Karpas-422 (cell line): ENCODE data around the gene TPK1. TPM values are rescaled to one million over a fixed set of nuclear protein-coding genes. Genes with fewer than 3 reads are reported as not detected.

ENCODE experiments used
- DNase-seq: peaks from one replicate; pipeline ENCODE4 v3.0.0-alpha.2; 2015
- H2AFZ ChIP-seq: fragments of 200-600 bp; sonication (generic); 2 replicates; pipeline ENCODE4 v1.6.1; 2014; ENCODE audit warnings: antibody characterized with exemption, low read length, mixed read lengths
- H3K27ac ChIP-seq: fragments of 200-600 bp; sonication (generic); 2 replicates; pipeline ENCODE4 v1.5.1; 2014; ENCODE audit warnings: mild to moderate bottlenecking, low read length, moderate library complexity
- H3K27me3 ChIP-seq: fragments of 200-600 bp; sonication (generic); 2 replicates; pipeline ENCODE4 v1.6.1; 2014; ENCODE audit warnings: low read length, mixed read lengths
- H3K36me3 ChIP-seq: fragments of 200-600 bp; sonication (generic); 2 replicates; pipeline ENCODE4 v1.6.1; 2014; ENCODE audit warnings: low read length, mixed read lengths; ENCODE audit not compliant: insufficient read depth
- H3K4me1 ChIP-seq: fragments of 200-600 bp; sonication (generic); 2 replicates; pipeline ENCODE4 v1.6.1; 2014; ENCODE audit warnings: mild to moderate bottlenecking, low read length, mixed read lengths
- H3K4me2 ChIP-seq: fragments of 200-600 bp; sonication (generic); 2 replicates; pipeline ENCODE4 v1.6.1; 2014; ENCODE audit warnings: low read length, low read depth, mild to moderate bottlenecking; ENCODE audit not compliant: poor library complexity, severe bottlenecking
- H3K4me3 ChIP-seq: fragments of 200-600 bp; sonication (generic); 2 replicates; pipeline ENCODE4 v1.5.1; 2014; ENCODE audit warnings: mild to moderate bottlenecking, antibody characterized with exemption, low read length, mixed read lengths
- H3K79me2 ChIP-seq: fragments of 200-600 bp; sonication (generic); 2 replicates; pipeline ENCODE4 v1.6.1; 2014; ENCODE audit warnings: mild to moderate bottlenecking, low read length, mixed read lengths
- H3K9ac ChIP-seq: fragments of 200-600 bp; sonication (generic); 2 replicates; pipeline ENCODE4 v1.6.0; 2014; ENCODE audit warnings: low read length
- H3K9me2 ChIP-seq: fragments of 200-600 bp; sonication (generic), shearing (Covaris generic); replicated peaks from 2 replicates; pipeline ENCODE4 v1.6.0; 2014; ENCODE audit warnings: mild to moderate bottlenecking, low read length, moderate library complexity; ENCODE audit not compliant: insufficient read depth
- H3K9me3 ChIP-seq: fragments of 300-700, 200-600 bp; sonication (generic); 2 replicates; pipeline ENCODE4 v1.6.1; 2014; ENCODE audit warnings: low read length, mixed read lengths
- H4K20me1 ChIP-seq: fragments of 200-600 bp; sonication (generic); 2 replicates; pipeline ENCODE4 v1.6.1; 2014; ENCODE audit warnings: mild to moderate bottlenecking, antibody characterized with exemption, low read length, low read depth; ENCODE audit not compliant: insufficient read depth
- total RNA-seq: library from RNA; depleted of rRNA; stranded (reverse); fragments of >200 nt; shearing (Covaris generic); gene quantifications from 2 replicates; pipeline ENCODE4 v1.2.3, GENCODE V29; 2014; ENCODE audit warnings: low replicate concordance

TPK1 gene
- total RNA-seq, 1 experiment from 2014 or later = 11.5 TPM

- H3K4me1 ChIP-seq = peaks cover 17% of the 10 kb centered on the region
- no peaks in the 10 kb centered on the region for H3K9me2 ChIP-seq
- peak overlapping the region; percentile 77 for H3K9ac ChIP-seq
- no peaks in the 10 kb centered on the region for H3K9me3 ChIP-seq
- no peaks in the 10 kb centered on the region for H4K20me1 ChIP-seq
- peak overlapping the region; percentile 94 for H2AFZ ChIP-seq
- H3K27me3 ChIP-seq = no peaks in the 10 kb centered on the region
- H3K4me3 ChIP-seq = peak overlapping the region; percentile 71
- H3K27ac ChIP-seq = peak overlapping the region; percentile 45; the same call in 1 of the 2 replicates
- peak; percentile 80 for DNase-seq
- no peaks in the 10 kb centered on the region for H3K79me2 ChIP-seq
- no peaks in the 10 kb centered on the region for H3K36me3 ChIP-seq
- H3K4me2 ChIP-seq = peak overlapping the region; percentile 92
These were observed 1.2 kb downstream of the TPK1 start for GRCh38 chr7:144834641-144835144.

- H3K9ac ChIP-seq = no peak overlapping the region
- no peaks in the 10 kb centered on the region for H3K9me2 ChIP-seq
- H3K4me1 ChIP-seq = peaks cover 14% of the 10 kb centered on the region
- H3K36me3 ChIP-seq = no peaks in the 10 kb centered on the region
- H3K27me3 ChIP-seq = no peaks in the 10 kb centered on the region
- no peak overlapping the region for H3K4me2 ChIP-seq
- H2AFZ ChIP-seq = no peak overlapping the region
- H3K27ac ChIP-seq = no peak overlapping the region
- no peaks in the 10 kb centered on the region for H3K79me2 ChIP-seq
- no peak overlapping the region for H3K4me3 ChIP-seq
- no peaks in the 10 kb centered on the region for H4K20me1 ChIP-seq
- H3K9me3 ChIP-seq = no peaks in the 10 kb centered on the region
- no peak for DNase-seq
These were observed 5.0 kb downstream of the TPK1 start for GRCh38 chr7:144830811-144831210.

GRCh38 chr7:144830024-144830785 lies 5.6 kb downstream of the TPK1 start:
- no peak overlapping the region for H2AFZ ChIP-seq
- H4K20me1 ChIP-seq = no peaks in the 10 kb centered on the region
- H3K4me3 ChIP-seq = no peak overlapping the region
- H3K36me3 ChIP-seq = no peaks in the 10 kb centered on the region
- no peak overlapping the region for H3K4me2 ChIP-seq
- H3K9me2 ChIP-seq = no peaks in the 10 kb centered on the region
- H3K9me3 ChIP-seq = no peaks in the 10 kb centered on the region
- DNase-seq = no peak
- H3K27ac ChIP-seq = no peak overlapping the region
- H3K79me2 ChIP-seq = no peaks in the 10 kb centered on the region
- H3K27me3 ChIP-seq = no peaks in the 10 kb centered on the region
- no peak overlapping the region for H3K9ac ChIP-seq
- H3K4me1 ChIP-seq = peaks cover 20% of the 10 kb centered on the region

GRCh38 chr7:144827621-144828020 lies 8.2 kb downstream of the TPK1 start:
- Histone ChIP-seq H3K9me2 (no peaks in the 10 kb centered on the region), H3K79me2 (no peaks in the 10 kb centered on the region), H3K27me3 (no peaks in the 10 kb centered on the region), H3K9ac (no peak overlapping the region), H3K4me2 (no peak overlapping the region), H3K27ac (no peak overlapping the region), H2AFZ (no peak overlapping the region), H4K20me1 (no peaks in the 10 kb centered on the region), H3K9me3 (no peaks in the 10 kb centered on the region), H3K4me3 (no peak overlapping the region), H3K4me1 (peaks cover 14% of the 10 kb centered on the region), H3K36me3 (no peaks in the 10 kb centered on the region)
- DNase-seq = no peak

GRCh38 chr7:144826208-144826607 lies 9.6 kb downstream of the TPK1 start:
- Histone ChIP-seq H3K27ac (no peak overlapping the region), H3K4me3 (no peak overlapping the region), H3K36me3 (no peaks in the 10 kb centered on the region), H3K9ac (no peak overlapping the region), H3K4me2 (no peak overlapping the region), H3K4me1 (peaks cover 14% of the 10 kb centered on the region), H2AFZ (no peak overlapping the region), H4K20me1 (no peaks in the 10 kb centered on the region), H3K9me2 (no peaks in the 10 kb centered on the region), H3K9me3 (no peaks in the 10 kb centered on the region), H3K79me2 (no peaks in the 10 kb centered on the region), H3K27me3 (no peaks in the 10 kb centered on the region)
- DNase-seq = no peak

GRCh38 chr7:144824360-144824759 lies 11.5 kb downstream of the TPK1 start:
- Histone ChIP-seq H4K20me1 (no peaks in the 10 kb centered on the region), H3K36me3 (no peaks in the 10 kb centered on the region), H3K27me3 (no peaks in the 10 kb centered on the region), H3K9ac (no peak overlapping the region), H3K79me2 (no peaks in the 10 kb centered on the region), H3K27ac (no peak overlapping the region), H3K9me2 (no peaks in the 10 kb centered on the region), H3K4me3 (no peak overlapping the region), H3K4me1 (peaks cover 14% of the 10 kb centered on the region), H3K4me2 (no peak overlapping the region), H3K9me3 (no peaks in the 10 kb centered on the region), H2AFZ (no peak overlapping the region)
- no peak for DNase-seq

- Histone ChIP-seq H3K4me3 (no peak overlapping the region), H2AFZ (no peak overlapping the region), H4K20me1 (no peaks in the 10 kb centered on the region), H3K79me2 (no peaks in the 10 kb centered on the region), H3K27me3 (no peaks in the 10 kb centered on the region), H3K36me3 (no peaks in the 10 kb centered on the region), H3K9me2 (no peaks in the 10 kb centered on the region), H3K9ac (no peak overlapping the region), H3K4me1 (peaks cover 14% of the 10 kb centered on the region), H3K9me3 (no peaks in the 10 kb centered on the region), H3K4me2 (no peak overlapping the region), H3K27ac (no peak overlapping the region)
- DNase-seq = no peak
These were observed 13.6 kb downstream of the TPK1 start for GRCh38 chr7:144822223-144822622.

- no peaks in the 10 kb centered on the region for H3K9me2 ChIP-seq
- no peaks in the 10 kb centered on the region for H3K79me2 ChIP-seq
- H3K27ac ChIP-seq = no peak overlapping the region
- no peaks in the 10 kb centered on the region for H3K27me3 ChIP-seq
- H4K20me1 ChIP-seq = no peaks in the 10 kb centered on the region
- DNase-seq = no peak
- H3K9ac ChIP-seq = no peak overlapping the region
- no peaks in the 10 kb centered on the region for H3K9me3 ChIP-seq
- no peak overlapping the region for H2AFZ ChIP-seq
- H3K4me3 ChIP-seq = no peak overlapping the region
- no peaks in the 10 kb centered on the region for H3K36me3 ChIP-seq
- no peak overlapping the region for H3K4me2 ChIP-seq
- peaks cover 14% of the 10 kb centered on the region for H3K4me1 ChIP-seq
These were observed 14.8 kb downstream of the TPK1 start for GRCh38 chr7:144821067-144821466.
